ENCODE data around the gene IL17RC. TPM values are rescaled to one million over a fixed set of nuclear protein-coding genes. Genes with fewer than 3 reads are reported as not detected.

IL17RC gene
- total and polyA plus RNA-seq, 2 of the 8 experiments (the other 6 are each of a cell fraction or from before 2014, with no cell fraction given): 11.8 to 13.0 TPM

DNA sequence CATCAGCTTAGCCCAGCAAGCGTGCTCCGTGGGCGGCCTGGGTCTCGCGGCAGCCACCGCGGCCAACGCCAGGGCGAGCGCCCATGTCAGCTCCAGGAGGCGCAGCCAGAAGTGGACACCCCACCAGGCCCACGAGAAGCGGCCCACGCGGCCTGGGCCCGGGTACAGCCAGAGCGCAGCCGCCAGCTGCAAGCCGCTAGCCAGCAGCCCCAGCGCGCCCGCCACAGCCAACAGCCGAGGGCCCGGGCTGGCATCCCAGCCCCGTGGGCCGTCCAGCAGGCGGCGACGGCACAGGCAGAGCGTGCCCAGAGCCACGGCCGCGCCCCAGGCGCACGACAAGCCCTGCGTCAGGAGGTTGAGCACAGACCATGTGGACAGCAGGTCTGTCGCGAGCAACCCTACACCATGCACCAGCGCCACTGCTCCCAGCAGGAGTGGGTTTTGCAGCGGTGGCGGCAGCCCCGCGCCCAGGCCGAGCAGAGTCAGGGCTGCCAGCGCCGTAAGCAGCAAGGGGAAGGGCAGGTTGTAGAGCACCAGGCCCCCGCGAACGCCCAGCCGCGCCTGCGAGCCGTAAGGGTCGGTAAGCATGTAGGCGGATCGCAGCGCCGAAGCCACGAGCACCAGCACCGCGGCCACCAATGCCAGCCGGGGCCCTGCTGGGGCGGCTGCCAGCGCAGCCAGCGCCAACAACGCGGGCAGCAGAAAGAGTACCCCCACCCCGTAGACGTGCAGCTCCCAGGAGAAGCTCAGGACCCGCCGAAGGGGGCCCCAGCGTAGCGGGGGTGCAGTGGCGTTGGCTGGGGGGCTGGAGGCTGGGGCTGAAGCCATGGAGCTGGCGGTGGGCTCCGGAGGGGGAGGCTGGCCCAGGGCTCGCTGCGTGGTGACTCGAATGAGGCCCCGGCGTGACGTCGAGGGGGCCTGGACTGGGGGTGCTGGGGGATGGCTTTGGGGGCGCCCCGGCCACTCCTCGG is 30.4 kb downstream of the IL17RC start:
- no peak overlapping the region for H3K27ac ChIP-seq (ENCODE audit: low read depth, low read length)
- no peaks in the 10 kb centered on the region for H3K79me1 ChIP-seq (ENCODE audit: low read depth, low read length)
- DNase-seq (ENCODE audit: low read depth in 1 of 2, low spot score in 2 of 2) (peak in 1 of 2 experiments; percentile 86), FAIRE-seq (no peak)
- H3K4me3 ChIP-seq (ENCODE audit: extremely low read depth in 1 of 4, insufficient read depth in 2 of 4, low read depth in 3 of 4, low read length in 4 of 4): peak overlapping the region; percentile 42 to 69 (median 51)
- H3K4ac ChIP-seq (replicated peaks; ENCODE audit: insufficient read length, low read depth, low read length): peak overlapping the region; percentile 70
- H2BK20ac ChIP-seq (ENCODE audit: low read length): no peak overlapping the region
- H4K8ac ChIP-seq (ENCODE audit: extremely low read depth, insufficient read depth, low read length): peak overlapping the region; percentile 90
- H3K18ac ChIP-seq (ENCODE audit: extremely low read depth, low read length): peak overlapping the region; percentile 86
- WGBS, 2 experiments (ENCODE audit: extremely low coverage in 1 of 2, insufficient coverage in 1 of 2, insufficient read length in 1 of 2, insufficient replicate concordance in 2 of 2, low coverage in 1 of 2, low lambda C conversion rate in 2 of 2, missing lambda C conversion rate in 1 of 2): 38% methylated on average over 58 of the region's 86 CpGs; no CpG with 5 or more reads in 1 of the 2 experiments
- peak overlapping the region; percentile 52; the same call in 1 of the 2 replicates for H2BK5ac ChIP-seq (ENCODE audit: low read depth, low read length)
- H2BK12ac ChIP-seq (ENCODE audit: low read depth, low read length): peak overlapping the region; percentile 27; the same call in 1 of the 2 replicates
- H3K36me3 ChIP-seq (ENCODE audit: control insufficient read depth in 2 of 4, insufficient read depth in 4 of 4, low read length in 3 of 4): peaks cover 0 to 3% (median under 1%) of the 10 kb centered on the region in 4 experiments; a peak in 4 of 8 replicates
- H4K5ac ChIP-seq (ENCODE audit: insufficient read length, low read depth, low read length): no peak overlapping the region
- H2BK120ac ChIP-seq (replicated peaks; ENCODE audit: low read depth, low read length): no peak overlapping the region
- ChIA-PET POLR2A (ENCODE audit: partially characterized antibody) (interaction anchor here (0.5 to 2.9 kb wide), 28 partner anchors 8 to 584 kb away, joined by 3 to 43 read pairs (median 4); partner anchors contain the start of genes ARPC4, CRELD1, EMC3 and FANCD2), CTCF (ENCODE audit: partially characterized antibody) (interaction anchor here (0.7 to 5.2 kb wide), 44 partner anchors 8 to 224 kb away, joined by 3 to 86 read pairs (median 4); partner anchors contain the start of genes CRELD1, IL17RC, IL17RE and RPUSD3)
- H3K27me3 ChIP-seq (replicated peaks in 1 of 4; ENCODE audit: control insufficient read depth in 3 of 4, extremely low read depth in 1 of 4, insufficient read depth in 3 of 4, low read length in 3 of 4): no peaks in the 10 kb centered on the region
- peak overlapping the region; percentile 48 for H4K91ac ChIP-seq (replicated peaks; ENCODE audit: insufficient read length, low read length)
- H3K9ac ChIP-seq (replicated peaks in 1 of 4; ENCODE audit: extremely low read depth in 1 of 4, low read depth in 3 of 4, low read length in 3 of 4): peak overlapping the region in 2 of 4 experiments; percentile 44 to 54; a peak in 4 of 7 replicates
- peaks cover 0 to 2% of the 10 kb centered on the region in 2 experiments for H4K20me1 ChIP-seq (replicated peaks in 1 of 2; ENCODE audit: control insufficient read depth in 1 of 2, insufficient read depth in 2 of 2, low read length in 2 of 2)
- peaks cover 22% of the 10 kb centered on the region; the same call in 1 of the 2 replicates for H3K23me2 ChIP-seq (ENCODE audit: low read depth, low read length)
- H3K4me1 ChIP-seq (replicated peaks in 1 of 4; ENCODE audit: control insufficient read depth in 3 of 4, insufficient read depth in 4 of 4, low read length in 3 of 4): peaks cover 0 to 8% (median 7%) of the 10 kb centered on the region in 4 experiments; a peak in 5 of 7 replicates
- no peak overlapping the region for H3K56ac ChIP-seq (replicated peaks; ENCODE audit: insufficient read length, low read depth, low read length)
- H3K79me2 ChIP-seq (ENCODE audit: control insufficient read depth in 1 of 2, insufficient read depth in 2 of 2, low read length in 2 of 2): no peaks in the 10 kb centered on the region; a peak in 1 of 4 replicates
- H3K14ac ChIP-seq (ENCODE audit: insufficient read length): no peak overlapping the region
- no peak overlapping the region for H3K23ac ChIP-seq (ENCODE audit: insufficient read length)
- H3K9me3 ChIP-seq (ENCODE audit: insufficient read depth in 2 of 2, low read depth in 1 of 2, low read length in 1 of 2): no peaks in the 10 kb centered on the region
- peak overlapping the region; percentile 46; the same call in 1 of the 2 replicates for H2BK15ac ChIP-seq (ENCODE audit: low read length)
- peak overlapping the region; percentile 28; the same call in 1 of the 2 replicates for H2AFZ ChIP-seq (ENCODE audit: low read length)
- peak overlapping the region; percentile 78 to 97 for H3K4me2 ChIP-seq (ENCODE audit: insufficient read depth in 1 of 2, low read depth in 2 of 2, low read length in 2 of 2)
- no peak overlapping the region; the same call in 1 of the 2 replicates for H2AK5ac ChIP-seq (ENCODE audit: low read depth, low read length)
- peak; percentile 36; the same call in 1 of the 2 replicates for TF ChIP-seq GTF2F1 (IDR thresholded peaks at IDR 0.05; ENCODE audit: borderline replicate concordance, low read depth, low read length)
- peak; percentile 38 to 58; a peak in 3 of 4 replicates for TF ChIP-seq RAD21 (IDR thresholded peaks at IDR 0.05 in 1 of 2, conservative IDR thresholded peaks at IDR 0.05 in 1 of 2; ENCODE audit: low read depth in 2 of 2, low read length in 2 of 2)
- peak; percentile 44 for TF ChIP-seq ASH2L (IDR thresholded peaks at IDR 0.05; ENCODE audit: low read length)
- TF ChIP-seq SIRT6 (IDR thresholded peaks at IDR 0.05; ENCODE audit: low read length): no peak
- TF ChIP-seq EGR1 (IDR thresholded peaks at IDR 0.05; ENCODE audit: borderline replicate concordance, low read depth, low read length): no peak
- no peak for TF ChIP-seq SUZ12 (IDR thresholded peaks at IDR 0.05; ENCODE audit: low read length)
- 0 out of 2 replicates have a peak, but pooled peaks have one; percentile 21 for TF ChIP-seq SP4 (IDR thresholded peaks at IDR 0.05; ENCODE audit: low read length)
- no peak for TF ChIP-seq RXRA (IDR thresholded peaks at IDR 0.05; ENCODE audit: insufficient read depth, low read depth, low read length)
- TF ChIP-seq, protein P1, sequence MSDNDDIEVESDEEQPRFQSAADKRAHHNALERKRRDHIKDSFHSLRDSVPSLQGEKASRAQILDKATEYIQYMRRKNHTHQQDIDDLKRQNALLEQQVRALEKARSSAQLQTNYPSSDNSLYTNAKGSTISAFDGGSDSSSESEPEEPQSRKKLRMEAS (IDR thresholded peaks at IDR 0.05): peak; percentile 96
